K562 (cell line): ENCODE measurements around the gene STOM. TPM values are rescaled to one million over a fixed set of nuclear protein-coding genes. Genes with fewer than 3 reads are reported as not detected.

Experiments
- ATAC-seq: fragments of 200-7000 bp; cut with Tn5 transposase; 3 replicates; pipeline ENCODE4 v1.9.1; 2020; ENCODE audit warnings: moderate library complexity
- BruUV-seq: library from RNA; stranded (reverse); fragments of 400-500 nt; replicated peaks from 2 replicates; lab custom pipeline; 2021; lab: Mats Ljungman, UMichigan
- CTCF ChIA-PET: fragments of 300-600 bp; formaldehyde crosslinking; extraction: SDS; loops from one replicate; lab custom pipeline; 2021; ENCODE audit warnings: low intra/inter-chr PET ratio; lab: Yijun Ruan, JAX
- POLR2A ChIA-PET: fragments of 300-600, 350-650 bp; sonication (Branson Sonifier 250); formaldehyde crosslinking; extraction: SDS; loops from one replicate; lab custom pipeline; 2021; ENCODE audit warnings: antibody characterized with exemption, inconsistent platforms; lab: Yijun Ruan, JAX
- DNase-seq, 4 experiments: peaks; one replicate each; pipeline versions ENCODE4 v3.0.0 to v3.0.0-alpha.2; 2011 to 2018; ENCODE audit warnings: low spot score in 3 of 4, mixed read lengths in 3 of 4; ENCODE audit errors: extremely low read depth in 1 of 4
- FAIRE-seq: peaks from 2 replicates; lab custom pipeline; 2011; peaks lifted over from hg19 to GRCh38; lab: Jason Lieb, UNC
- H2AFZ ChIP-seq: 2 replicates; pipeline ENCODE4 v1.6.0; 2011; ENCODE audit warnings: low read depth, low read length, control low read depth, inconsistent platforms
- H3K27ac ChIP-seq: fragments of 200-600 bp; 3 replicates; pipeline ENCODE4 v1.8.0; 2011; ENCODE audit warnings: low read depth, mild to moderate bottlenecking, control low read depth, inconsistent platforms, low read length, moderate library complexity, mixed read lengths; ENCODE audit errors: extremely low read depth
- H3K27me3 ChIP-seq, 2 experiments: fragments of 300-600 bp in 1 of 2; 2 replicates in 1 of 2; 3 replicates in 1 of 2; pipeline versions ENCODE4 v1.6.0 to v1.8.0; 2011; ENCODE audit warnings: inconsistent platforms in 2 of 2, low read length in 2 of 2, mild to moderate bottlenecking in 1 of 2, mixed read lengths in 1 of 2, moderate library complexity in 1 of 2; ENCODE audit not compliant: control insufficient read depth in 2 of 2, insufficient read depth in 2 of 2
- H3K36me3 ChIP-seq: fragments of 300-600 bp; 3 replicates; pipeline ENCODE4 v1.8.0; 2011; ENCODE audit warnings: mild to moderate bottlenecking, low read length, inconsistent platforms; ENCODE audit not compliant: control insufficient read depth, insufficient read depth
- H3K4me1 ChIP-seq, 2 experiments: fragments of 200-600 bp in 1 of 2; replicated peaks in 1 of 2; 2 replicates in 1 of 2; 3 replicates in 1 of 2; pipeline versions ENCODE4 v1.5.1 to v1.8.0; 2011; ENCODE audit warnings: inconsistent platforms in 2 of 2, low read length in 2 of 2, mild to moderate bottlenecking in 1 of 2, mixed read lengths in 1 of 2, moderate library complexity in 1 of 2; ENCODE audit not compliant: control insufficient read depth in 2 of 2, insufficient read depth in 2 of 2
- H3K4me2 ChIP-seq: 2 replicates; pipeline ENCODE4 v1.6.1; 2011; ENCODE audit warnings: low read length, control low read depth, inconsistent platforms, mixed read lengths; ENCODE audit not compliant: insufficient read depth
- H3K4me3 ChIP-seq: fragments of 200-600 bp; sonication (generic), shearing (Covaris generic); 2 replicates; pipeline ENCODE4 v1.5.1; 2016; ENCODE audit warnings: control low read depth, inconsistent platforms
- H3K79me2 ChIP-seq: fragments of 200-600 bp; 3 replicates; pipeline ENCODE4 v1.8.0; 2011; ENCODE audit warnings: low read length, inconsistent platforms; ENCODE audit not compliant: control insufficient read depth, insufficient read depth
- H3K9ac ChIP-seq, 2 experiments: 2 replicates each; pipeline versions ENCODE4 v1.6.0 to v1.6.1; 2011; ENCODE audit warnings: low read depth in 2 of 2, low read length in 2 of 2, control low read depth in 1 of 2, inconsistent platforms in 1 of 2, mild to moderate bottlenecking in 1 of 2, mixed read lengths in 1 of 2; ENCODE audit not compliant: insufficient read depth in 1 of 2
- H3K9me1 ChIP-seq: one replicate; pipeline ENCODE4 v1.6.0; 2011; ENCODE audit warnings: inconsistent platforms, mild to moderate bottlenecking, low read length, moderate library complexity; ENCODE audit not compliant: control insufficient read depth, insufficient read depth
- H3K9me3 ChIP-seq: replicated peaks from 2 replicates; pipeline ENCODE4 v1.5.1; 2011; ENCODE audit warnings: low read depth, low read length, inconsistent platforms; ENCODE audit not compliant: control insufficient read depth, insufficient read depth
- H4K20me1 ChIP-seq: replicated peaks from 2 replicates; pipeline ENCODE4 v1.6.1; 2011; ENCODE audit warnings: low read length, inconsistent platforms, mixed read lengths; ENCODE audit not compliant: control insufficient read depth, insufficient read depth
- CREBBP ChIP-seq: IDR thresholded peaks from one replicate; pipeline ENCODE4 v1.6.1; 2012; ENCODE audit warnings: low read depth, mild to moderate bottlenecking, control low read depth, inconsistent platforms, low read length
- MBD2 ChIP-seq: sonication (generic); IDR thresholded peaks from 2 replicates; pipeline ENCODE4 v1.6.1; 2016; ENCODE audit warnings: low read depth, borderline replicate concordance
- ZNF586 ChIP-seq: fragments of 450-650 bp; formaldehyde crosslinking; conservative IDR thresholded peaks from 2 replicates; pipeline ENCODE4 v1.4.0; 2020; ENCODE audit warnings: mild to moderate bottlenecking, moderate library complexity
- WGBS: fragments of 100-300 bp; shearing (Covaris generic); methylation state at CpG from one replicate; pipeline ENCODE4 v1.1.6; 2016; ENCODE audit warnings: low coverage, mixed read lengths; ENCODE audit not compliant: insufficient coverage; ENCODE audit errors: missing lambda C conversion rate; 5-methylcytosine and 5-hydroxymethylcytosine counted together
- in situ Hi-C: fragments of 300-500 bp; cut with MboI; formaldehyde crosslinking; loops from 4 replicates; pipeline ENCODE4 v1.15.0; 2018; ENCODE audit warnings: inconsistent platforms, mixed read lengths
- intact Hi-C: fragments of 100-400 bp; cut with micrococcal nuclease; formaldehyde crosslinking; loops from 2 replicates; pipeline ENCODE4 v1.14.2; 2022
- polyA plus RNA-seq, 8 experiments: library from polyadenylated mRNA; depleted of rRNA in 4 of 8; stranded (reverse) in 5 of 8; unstranded in 3 of 8; fragments of >200 nt; fragmentation: Nextera tagmentation in 2 of 8; fragmentation: Illumina TruSeq in 1 of 8; extraction: Ambion mirVana in 2 of 8; extraction: Trizol in 1 of 8; gene quantifications; 2 replicates each; pipeline versions ENCODE4 v1.2.1 to v1.2.3, GENCODE V29; 2011 to 2014; ENCODE audit warnings: inconsistent platforms in 1 of 8, missing spikeins in 1 of 8
- total RNA-seq, 7 experiments: library from RNA; depleted of rRNA in 6 of 7; stranded (reverse); fragments of >200 nt in 6 of 7; fragmentation: Illumina TruSeq in 2 of 7; extraction: Trizol in 2 of 7; gene quantifications; 2 replicates each; pipeline versions ENCODE4 v1.2.1 to v1.2.3, GENCODE V29; 2011 to 2021; ENCODE audit warnings: low replicate concordance in 1 of 7
- TF ChIP-seq, protein P1 (sequence below): sonication (generic); formaldehyde crosslinking; IDR thresholded peaks from 2 replicates; pipeline ENCODE4 v1.9.0; 2022; ENCODE audit warnings: mild to moderate bottlenecking, missing genetic modification reagents
- TF ChIP-seq, protein P2 (sequence below): fragments of 250-450 bp; sonication (Bioruptor Pico); IDR thresholded peaks from 2 replicates; pipeline ENCODE4 v1.5.1; 2021; ENCODE audit warnings: mild to moderate bottlenecking
- TF ChIP-seq, protein P3 (sequence below): fragments of 450-650 bp; IDR thresholded peaks from 2 replicates; pipeline ENCODE4 v1.7.0; 2016; ENCODE audit warnings: borderline replicate concordance

The STOM gene
- total and polyA plus RNA-seq, 9 of the 15 experiments (the other 6 are each of a cell fraction or from before 2014, with no cell fraction given) = 23.2 to 140 (median 43.9) TPM

DNA sequence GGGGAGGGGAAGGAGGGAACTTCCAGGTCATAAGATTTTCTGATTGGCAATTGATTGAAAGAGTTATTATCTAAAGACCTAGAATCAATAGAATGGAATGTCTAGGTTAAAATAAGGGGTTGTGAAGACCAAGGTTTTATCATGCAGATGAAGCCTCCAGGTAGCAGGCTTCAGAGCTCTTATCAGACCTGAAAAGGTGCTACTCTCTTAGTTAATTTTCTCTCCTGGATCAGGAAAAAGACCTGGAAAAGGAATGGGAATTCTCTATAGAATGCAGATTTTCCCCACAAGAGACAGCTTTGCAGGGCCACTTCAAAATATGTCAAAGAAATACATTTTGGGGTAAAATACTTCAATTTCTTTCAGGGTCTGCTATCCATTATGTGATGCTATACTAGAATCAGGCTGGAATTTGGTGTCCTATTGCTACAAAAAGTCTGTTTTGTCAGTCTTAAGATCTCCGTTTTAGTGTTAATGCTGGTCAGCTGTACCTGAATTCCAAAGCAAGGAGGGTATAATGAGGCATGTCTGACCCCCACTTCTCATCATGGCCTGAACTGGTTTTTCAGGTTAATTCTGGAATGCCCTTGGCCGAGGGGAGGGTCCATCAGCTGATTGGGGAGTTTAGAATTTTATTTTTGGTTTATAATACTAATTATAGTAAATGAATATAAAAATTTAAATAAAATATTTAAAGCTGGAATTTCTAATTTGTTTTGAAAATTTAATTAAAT is 16.6 kb upstream of the STOM start:
- no peak for FAIRE-seq
- 53% methylated on average over 2 of the region's 2 CpGs for whole genome bisulfite sequencing
- POLR2A ChIA-PET = interaction anchor here (0.7 to 1.2 kb wide), 3 partner anchors 15 to 299 kb away, joined by 3 to 4 read pairs (median 3); no protein-coding TSS in a partner anchor

More for the DNA sequence above, 16.6 kb upstream of the STOM start:
- Histone ChIP-seq H3K9ac (no peak overlapping the region), H3K79me2 (no peaks in the 10 kb centered on the region), H4K20me1 (no peaks in the 10 kb centered on the region), H3K27ac (no peak overlapping the region), H3K27me3 (no peaks in the 10 kb centered on the region), H2AFZ (no peak overlapping the region), H3K4me2 (no peak overlapping the region), H3K36me3 (no peaks in the 10 kb centered on the region), H3K9me1 (no peaks in the 10 kb centered on the region), H3K4me3 (no peak overlapping the region), H3K9me3 (no peaks in the 10 kb centered on the region), H3K4me1 (no peaks in the 10 kb centered on the region)
- intact Hi-C loops = no loop called here
- ATAC-seq (no peak), DNase-seq (no peak)
- CTCF ChIA-PET = no interaction called here
- BruUV-seq = no TSS peak
- TF ChIP-seq, protein P1, sequence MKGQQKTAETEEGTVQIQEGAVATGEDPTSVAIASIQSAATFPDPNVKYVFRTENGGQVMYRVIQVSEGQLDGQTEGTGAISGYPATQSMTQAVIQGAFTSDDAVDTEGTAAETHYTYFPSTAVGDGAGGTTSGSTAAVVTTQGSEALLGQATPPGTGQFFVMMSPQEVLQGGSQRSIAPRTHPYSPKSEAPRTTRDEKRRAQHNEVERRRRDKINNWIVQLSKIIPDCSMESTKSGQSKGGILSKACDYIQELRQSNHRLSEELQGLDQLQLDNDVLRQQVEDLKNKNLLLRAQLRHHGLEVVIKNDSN = no peak
- TF ChIP-seq CREBBP (no peak), MBD2 (no peak), ZNF586 (CRISPR knock-in tag) (no peak)
- TF ChIP-seq, protein P2, sequence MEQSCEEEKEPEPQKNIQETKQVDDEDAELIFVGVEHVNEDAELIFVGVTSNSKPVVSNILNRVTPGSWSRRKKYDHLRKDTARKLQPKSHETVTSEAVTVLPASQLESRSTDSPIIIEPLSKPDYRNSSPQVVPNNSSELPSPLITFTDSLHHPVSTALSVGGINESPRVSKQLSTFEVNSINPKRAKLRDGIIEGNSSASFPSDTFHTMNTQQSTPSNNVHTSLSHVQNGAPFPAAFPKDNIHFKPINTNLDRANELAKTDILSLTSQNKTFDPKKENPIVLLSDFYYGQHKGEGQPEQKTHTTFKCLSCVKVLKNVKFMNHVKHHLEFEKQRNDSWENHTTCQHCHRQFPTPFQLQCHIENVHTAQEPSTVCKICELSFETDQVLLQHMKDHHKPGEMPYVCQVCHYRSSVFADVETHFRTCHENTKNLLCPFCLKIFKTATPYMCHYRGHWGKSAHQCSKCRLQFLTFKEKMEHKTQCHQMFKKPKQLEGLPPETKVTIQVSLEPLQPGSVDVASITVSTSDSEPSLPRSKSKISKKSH (CRISPR knock-in tag) = no peak
- TF ChIP-seq, protein P3, sequence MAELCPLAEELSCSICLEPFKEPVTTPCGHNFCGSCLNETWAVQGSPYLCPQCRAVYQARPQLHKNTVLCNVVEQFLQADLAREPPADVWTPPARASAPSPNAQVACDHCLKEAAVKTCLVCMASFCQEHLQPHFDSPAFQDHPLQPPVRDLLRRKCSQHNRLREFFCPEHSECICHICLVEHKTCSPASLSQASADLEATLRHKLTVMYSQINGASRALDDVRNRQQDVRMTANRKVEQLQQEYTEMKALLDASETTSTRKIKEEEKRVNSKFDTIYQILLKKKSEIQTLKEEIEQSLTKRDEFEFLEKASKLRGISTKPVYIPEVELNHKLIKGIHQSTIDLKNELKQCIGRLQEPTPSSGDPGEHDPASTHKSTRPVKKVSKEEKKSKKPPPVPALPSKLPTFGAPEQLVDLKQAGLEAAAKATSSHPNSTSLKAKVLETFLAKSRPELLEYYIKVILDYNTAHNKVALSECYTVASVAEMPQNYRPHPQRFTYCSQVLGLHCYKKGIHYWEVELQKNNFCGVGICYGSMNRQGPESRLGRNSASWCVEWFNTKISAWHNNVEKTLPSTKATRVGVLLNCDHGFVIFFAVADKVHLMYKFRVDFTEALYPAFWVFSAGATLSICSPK = no peak
- in situ Hi-C loops = no loop called here
